ENCODE results near the gene TEAD4. TPM values are rescaled to one million over a fixed set of nuclear protein-coding genes. Genes with fewer than 3 reads are reported as not detected.

TEAD4 gene
- total RNA-seq, 2 experiments from 2014 or later: not detected

DNA sequence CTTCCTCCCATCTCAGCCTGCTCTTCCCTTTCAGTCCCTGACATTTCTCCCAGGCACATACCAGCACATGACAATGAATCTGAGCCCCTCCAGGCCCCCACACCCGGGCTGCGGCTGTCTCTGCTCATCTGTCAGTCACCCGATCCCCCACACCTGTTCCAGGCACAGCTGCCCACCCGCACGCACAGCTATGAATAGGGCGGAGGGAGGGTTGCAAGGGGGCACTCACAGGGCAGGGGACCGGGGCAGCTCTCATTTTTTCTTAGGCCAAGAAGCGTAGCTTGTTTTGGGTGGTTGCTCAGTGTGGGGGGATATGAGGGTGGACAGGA is 74.3 kb downstream of the TEAD4 start:
- TF ChIP-seq EZH2phosphoT487 (IDR thresholded peaks at IDR 0.05; ENCODE audit: borderline replicate concordance, low read depth, low read length) (no peak), CTCF (conservative IDR thresholded peaks at IDR 0.05; ENCODE audit: low read length) (no peak)
- Histone ChIP-seq H3K27ac (ENCODE audit: low read depth, low read length, poor library complexity, severe bottlenecking) (no peak overlapping the region), H3K9me3 (ENCODE audit: low read length) (no peaks in the 10 kb centered on the region), H3K4me1 (ENCODE audit: insufficient read depth, low read length, poor library complexity, severe bottlenecking) (no peaks in the 10 kb centered on the region), H3K4me2 (ENCODE audit: low read length) (no peak overlapping the region), H3K9me2 (ENCODE audit: insufficient read depth, low read length) (no peaks in the 10 kb centered on the region), H3K79me2 (ENCODE audit: insufficient read depth, low read depth, low read length) (no peaks in the 10 kb centered on the region), H3K36me3 (ENCODE audit: insufficient read depth, low read length) (no peaks in the 10 kb centered on the region), H4K20me1 (ENCODE audit: insufficient read depth, low read length) (no peaks in the 10 kb centered on the region), H3K4me3 (ENCODE audit: low read depth, low read length, poor library complexity, severe bottlenecking) (no peak overlapping the region), H2AFZ (ENCODE audit: low read length) (no peak overlapping the region)
- CTCF ChIA-PET (ENCODE audit: unreplicated experiment): no interaction called here
- POLR2A ChIA-PET: interaction anchor here (0.6 kb wide), 1 partner anchor 1292 kb away, joined by 3 read pairs; no protein-coding TSS in a partner anchor
- no peak for DNase-seq (ENCODE audit: low spot score)
- intact Hi-C loops (cut with micrococcal nuclease; ENCODE audit: unreplicated experiment): no loop called here
- BruUV-seq (replicated peaks): no TSS peak

DNA sequence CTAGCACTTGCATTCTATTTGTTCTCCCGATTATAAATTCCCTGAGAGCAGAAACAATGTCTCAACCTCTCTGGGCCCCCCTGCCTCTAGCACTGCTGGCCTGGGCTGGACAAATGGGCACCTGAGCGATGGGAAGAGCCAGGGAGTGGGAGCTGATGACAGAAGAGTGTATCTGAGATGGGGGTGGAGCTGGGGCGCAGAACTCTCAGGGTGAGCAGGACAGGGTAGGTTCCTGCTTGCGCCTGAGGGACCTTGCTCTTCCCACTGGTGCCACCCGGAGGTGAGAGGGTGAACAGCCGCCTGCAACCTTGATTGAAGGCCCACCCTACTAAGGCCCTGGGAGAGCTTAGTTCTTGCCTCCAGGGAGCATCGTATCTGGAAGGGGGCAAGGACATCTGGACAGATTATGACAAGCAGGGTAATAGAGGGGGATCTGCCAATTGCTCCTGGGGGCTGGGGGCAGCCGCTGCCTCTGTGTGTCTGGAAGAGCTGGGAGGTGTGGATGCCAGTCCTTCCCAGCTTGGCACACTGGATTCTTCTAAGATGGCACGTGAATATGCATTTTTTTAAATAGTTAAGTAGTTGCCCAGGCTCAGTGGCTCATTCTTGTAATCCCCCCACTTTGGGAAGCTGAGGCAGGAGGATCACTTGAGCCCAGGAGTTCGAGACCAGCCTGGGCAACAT is 75.0 kb downstream of the TEAD4 start:
- no peaks in the 10 kb centered on the region for H3K36me3 ChIP-seq (ENCODE audit: insufficient read depth, low read length)
- H3K4me1 ChIP-seq (ENCODE audit: insufficient read depth, low read length, poor library complexity, severe bottlenecking): no peaks in the 10 kb centered on the region
- no TSS peak for BruUV-seq (replicated peaks)
- H3K9me3 ChIP-seq (ENCODE audit: low read length): no peaks in the 10 kb centered on the region
- DNase-seq (ENCODE audit: low spot score): peak; percentile 62
- H3K4me3 ChIP-seq (ENCODE audit: low read depth, low read length, poor library complexity, severe bottlenecking): no peak overlapping the region
- H3K9me2 ChIP-seq (ENCODE audit: insufficient read depth, low read length): no peaks in the 10 kb centered on the region
- POLR2A ChIA-PET: interaction anchor here (0.6 kb wide), 1 partner anchor 1221 kb away, joined by 5 read pairs; no protein-coding TSS in a partner anchor
- H3K27ac ChIP-seq (ENCODE audit: low read depth, low read length, poor library complexity, severe bottlenecking): no peak overlapping the region
- no peak for TF ChIP-seq EZH2phosphoT487 (IDR thresholded peaks at IDR 0.05; ENCODE audit: borderline replicate concordance, low read depth, low read length)
- peak; percentile 77 for TF ChIP-seq CTCF (conservative IDR thresholded peaks at IDR 0.05; ENCODE audit: low read length)
- no peak overlapping the region for H2AFZ ChIP-seq (ENCODE audit: low read length)
- H3K79me2 ChIP-seq (ENCODE audit: insufficient read depth, low read depth, low read length): no peaks in the 10 kb centered on the region
- no peaks in the 10 kb centered on the region for H4K20me1 ChIP-seq (ENCODE audit: insufficient read depth, low read length)
- CTCF ChIA-PET (ENCODE audit: unreplicated experiment): no interaction called here
- intact Hi-C loops (cut with micrococcal nuclease; ENCODE audit: unreplicated experiment): loop anchor here (2.0 kb wide), 1 partner anchor 149 kb away; no protein-coding TSS in a partner anchor
- no peak overlapping the region for H3K4me2 ChIP-seq (ENCODE audit: low read length)

DNA sequence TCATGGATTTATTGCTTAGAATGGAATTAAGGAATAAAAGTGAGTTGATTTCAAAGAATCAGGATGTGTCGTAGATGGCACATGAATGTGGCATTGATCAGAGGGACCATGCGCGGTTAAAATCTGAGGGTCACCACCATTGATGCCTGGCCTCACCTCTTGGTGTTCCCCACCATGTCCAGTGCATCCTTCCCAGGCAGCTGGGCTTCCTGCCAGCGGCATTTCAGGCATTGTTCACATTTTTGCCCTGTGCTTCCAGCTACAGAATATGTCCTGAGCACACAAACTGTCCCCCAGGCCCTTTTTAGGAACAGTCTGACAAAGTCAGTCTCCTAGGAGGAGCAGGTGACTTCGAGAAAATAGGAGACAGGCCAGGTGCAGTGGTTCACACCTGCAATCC is 76.0 kb downstream of the TEAD4 start:
- Histone ChIP-seq H3K9me2 (ENCODE audit: insufficient read depth, low read length) (no peaks in the 10 kb centered on the region), H3K9me3 (ENCODE audit: low read length) (no peaks in the 10 kb centered on the region), H4K20me1 (ENCODE audit: insufficient read depth, low read length) (no peaks in the 10 kb centered on the region), H3K4me3 (ENCODE audit: low read depth, low read length, poor library complexity, severe bottlenecking) (no peak overlapping the region), H3K4me2 (ENCODE audit: low read length) (no peak overlapping the region), H3K4me1 (ENCODE audit: insufficient read depth, low read length, poor library complexity, severe bottlenecking) (no peaks in the 10 kb centered on the region), H2AFZ (ENCODE audit: low read length) (no peak overlapping the region), H3K79me2 (ENCODE audit: insufficient read depth, low read depth, low read length) (no peaks in the 10 kb centered on the region), H3K36me3 (ENCODE audit: insufficient read depth, low read length) (no peaks in the 10 kb centered on the region), H3K27ac (ENCODE audit: low read depth, low read length, poor library complexity, severe bottlenecking) (no peak overlapping the region)
- ChIA-PET POLR2A (no interaction called here), CTCF (ENCODE audit: unreplicated experiment) (no interaction called here)
- TF ChIP-seq EZH2phosphoT487 (IDR thresholded peaks at IDR 0.05; ENCODE audit: borderline replicate concordance, low read depth, low read length) (no peak), CTCF (conservative IDR thresholded peaks at IDR 0.05; ENCODE audit: low read length) (no peak)
- BruUV-seq (replicated peaks): no TSS peak
- intact Hi-C loops (cut with micrococcal nuclease; ENCODE audit: unreplicated experiment): loop anchor here (2.0 kb wide), 1 partner anchor 150 kb away; no protein-coding TSS in a partner anchor
- no peak for DNase-seq (ENCODE audit: low spot score)

Measured in OCI-LY7 (cell line).